Body of pancreas (tissue), 4 donors: ENCODE results near the gene STK11IP.

Source experiments
- CTCF ChIP-seq, 7 experiments: fragments of 450-650 bp in 4 of 7; fragments of 200-600 bp in 3 of 7; sonication (generic) in 3 of 7; IDR thresholded peaks; one replicate each; pipeline ENCODE4 v1.5.1; 2016 to 2019; ENCODE audit warnings: antibody characterized with exemption in 7 of 7
- POLR2A ChIP-seq, 3 donors: fragments of 450-650 bp; IDR thresholded peaks; one replicate each; pipeline ENCODE4 v1.6.1; 2016; ENCODE audit warnings: antibody characterized with exemption in 3 of 3, mild to moderate bottlenecking in 2 of 3

- no peak for TF ChIP-seq CTCF (IDR thresholded peaks at IDR 0.05)
- no peak for TF ChIP-seq POLR2A (IDR thresholded peaks at IDR 0.05)
Observed at GRCh38 chr2:219609149-219609750, 11.6 kb downstream of the STK11IP start.
